ENCODE data around the gene GRM4.

DNA sequence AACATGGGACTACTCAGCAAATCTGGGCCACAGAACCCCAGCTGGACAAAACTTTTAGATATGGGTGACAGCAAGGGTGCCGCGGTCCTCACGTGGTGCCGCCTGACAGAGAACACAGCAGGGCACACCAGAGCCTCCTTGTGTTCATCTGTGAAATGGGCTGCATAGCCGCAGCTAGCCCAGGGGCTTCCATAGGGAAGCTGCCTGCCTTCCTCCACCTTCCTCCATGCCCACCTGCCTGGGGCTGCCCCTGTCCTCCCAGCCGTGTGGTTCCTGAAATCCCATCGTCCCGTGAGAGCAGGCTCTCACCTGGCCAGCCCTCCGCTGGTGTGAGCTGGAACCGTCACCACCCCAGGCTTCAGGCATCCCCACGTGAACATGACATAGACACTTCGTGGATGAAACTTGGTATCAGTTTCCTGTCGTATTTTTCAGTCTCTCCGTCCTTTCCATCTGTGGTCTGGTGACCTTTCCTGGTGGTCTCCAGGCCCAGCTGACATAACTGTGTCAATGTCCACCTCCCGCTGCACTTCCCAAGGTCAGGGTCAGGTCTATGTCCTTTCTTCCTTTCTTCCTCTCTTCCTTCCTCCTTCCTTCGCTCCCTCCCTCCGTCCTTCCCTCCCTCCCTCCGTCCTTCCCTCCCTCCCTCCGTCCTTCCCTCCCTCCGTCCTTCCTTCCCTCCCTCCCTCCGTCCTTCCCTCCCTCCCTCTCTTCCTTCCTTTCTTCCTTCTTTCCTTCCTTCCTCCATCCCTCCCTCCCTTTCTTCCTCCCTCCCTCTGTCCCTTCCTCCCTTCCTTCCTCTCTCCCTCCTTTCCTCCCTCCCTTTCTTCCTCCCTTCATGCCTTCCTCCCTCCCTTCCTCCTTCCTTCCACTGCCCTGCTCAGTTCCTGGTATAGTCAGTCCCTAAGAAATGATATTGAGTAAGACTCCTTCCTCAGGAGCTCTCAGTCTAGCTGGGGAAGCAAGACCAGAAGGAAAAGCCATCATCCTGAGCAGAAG, 78.8 kb downstream of the GRM4 start:
- TF ChIP-seq POLR2A (IDR thresholded peaks at IDR 0.05) = no peak
- TF ChIP-seq, protein P1, sequence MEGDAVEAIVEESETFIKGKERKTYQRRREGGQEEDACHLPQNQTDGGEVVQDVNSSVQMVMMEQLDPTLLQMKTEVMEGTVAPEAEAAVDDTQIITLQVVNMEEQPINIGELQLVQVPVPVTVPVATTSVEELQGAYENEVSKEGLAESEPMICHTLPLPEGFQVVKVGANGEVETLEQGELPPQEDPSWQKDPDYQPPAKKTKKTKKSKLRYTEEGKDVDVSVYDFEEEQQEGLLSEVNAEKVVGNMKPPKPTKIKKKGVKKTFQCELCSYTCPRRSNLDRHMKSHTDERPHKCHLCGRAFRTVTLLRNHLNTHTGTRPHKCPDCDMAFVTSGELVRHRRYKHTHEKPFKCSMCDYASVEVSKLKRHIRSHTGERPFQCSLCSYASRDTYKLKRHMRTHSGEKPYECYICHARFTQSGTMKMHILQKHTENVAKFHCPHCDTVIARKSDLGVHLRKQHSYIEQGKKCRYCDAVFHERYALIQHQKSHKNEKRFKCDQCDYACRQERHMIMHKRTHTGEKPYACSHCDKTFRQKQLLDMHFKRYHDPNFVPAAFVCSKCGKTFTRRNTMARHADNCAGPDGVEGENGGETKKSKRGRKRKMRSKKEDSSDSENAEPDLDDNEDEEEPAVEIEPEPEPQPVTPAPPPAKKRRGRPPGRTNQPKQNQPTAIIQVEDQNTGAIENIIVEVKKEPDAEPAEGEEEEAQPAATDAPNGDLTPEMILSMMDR (IDR thresholded peaks at IDR 0.05) = no peak
